WTC11 (cell line): Measurements from ENCODE around the gene SEMA5B. TPM values are rescaled to one million over a fixed set of nuclear protein-coding genes. Genes with fewer than 3 reads are reported as not detected.

Experiments used
- ATAC-seq: fragments of 200-7000 bp; cut with Tn5 transposase; 2 replicates; pipeline ENCODE4 v1.10.0; 2021; ENCODE audit warnings: mild to moderate bottlenecking, moderate library complexity
- CTCF ChIA-PET: fragments of 300-600 bp; sonication (Branson Sonifier 250); formaldehyde crosslinking; loops from one replicate; lab custom pipeline; 2021; ENCODE audit warnings: antibody characterized with exemption; lab: Charles Lee
- POLR2A ChIA-PET: fragments of 350-600 bp; sonication (Branson Sonifier 250); formaldehyde crosslinking; loops from one replicate; lab custom pipeline; 2021; ENCODE audit warnings: antibody characterized with exemption; lab: Charles Lee
- DNase-seq: peaks from one replicate; pipeline ENCODE4 v3.0.0; 2021; ENCODE audit warnings: low spot score
- H3K27ac Mint-ChIP-seq: 2 replicates; pipeline ENCODE4 v1.8.0; 2021; ENCODE audit warnings: mixed read lengths
- H3K27me3 Mint-ChIP-seq: 2 replicates; pipeline ENCODE4 v1.8.0; 2021; ENCODE audit warnings: low read depth, mild to moderate bottlenecking, moderate library complexity, mixed read lengths
- H3K36me3 Mint-ChIP-seq: 2 replicates; pipeline ENCODE4 v1.8.0; 2021; ENCODE audit warnings: mixed read lengths
- H3K4me1 Mint-ChIP-seq: 2 replicates; pipeline ENCODE4 v1.8.0; 2022; ENCODE audit warnings: mixed read lengths
- H3K4me3 Mint-ChIP-seq: 2 replicates; pipeline ENCODE4 v1.8.0; 2021; ENCODE audit warnings: mild to moderate bottlenecking, moderate library complexity, mixed read lengths
- H3K9me3 Mint-ChIP-seq: 2 replicates; pipeline ENCODE4 v1.8.0; 2021; ENCODE audit warnings: mixed read lengths
- FOXK1 ChIP-seq: sonication (generic); formaldehyde crosslinking; IDR thresholded peaks from 2 replicates; pipeline ENCODE4 v1.8.0; 2022; ENCODE audit warnings: mild to moderate bottlenecking, moderate library complexity, missing genetic modification reagents
- NR2C2 ChIP-seq: sonication (generic); formaldehyde crosslinking; IDR thresholded peaks from 2 replicates; pipeline ENCODE4 v1.8.0; 2022; ENCODE audit warnings: mild to moderate bottlenecking, missing genetic modification reagents
- NR3C1 ChIP-seq: sonication (generic); formaldehyde crosslinking; conservative IDR thresholded peaks from 2 replicates; pipeline ENCODE4 v1.8.1; 2023; ENCODE audit warnings: low read depth, mild to moderate bottlenecking, missing genetic modification reagents
- SOX15 ChIP-seq: fragments of 250-450 bp; sonication (Bioruptor Pico); IDR thresholded peaks from 2 replicates; pipeline ENCODE4 v1.9.0; 2021; ENCODE audit warnings: mild to moderate bottlenecking
- ZNF219 ChIP-seq: sonication (generic); formaldehyde crosslinking; IDR thresholded peaks from 2 replicates; pipeline ENCODE4 v1.8.0; 2023; ENCODE audit warnings: missing genetic modification reagents, mild to moderate bottlenecking, borderline replicate concordance
- total RNA-seq: library from RNA; stranded (reverse); gene quantifications from 3 replicates; pipeline ENCODE4 v1.2.3, GENCODE V29; 2021
- TF ChIP-seq, protein P1 (sequence below): sonication (generic); formaldehyde crosslinking; IDR thresholded peaks from 2 replicates; pipeline ENCODE4 v1.8.0; 2022; ENCODE audit warnings: mild to moderate bottlenecking, missing genetic modification reagents
- TF ChIP-seq, protein P2 (sequence below): fragments of 250-450 bp; sonication (Bioruptor Pico); IDR thresholded peaks from 2 replicates; pipeline ENCODE4 v1.9.0; 2021; ENCODE audit warnings: mild to moderate bottlenecking
- TF ChIP-seq, protein P3 (sequence below): sonication (generic); formaldehyde crosslinking; IDR thresholded peaks from 2 replicates; pipeline ENCODE4 v1.8.0; 2023; ENCODE audit warnings: missing genetic modification reagents, mild to moderate bottlenecking, borderline replicate concordance
- TF ChIP-seq, protein P4 (sequence below): sonication (generic); formaldehyde crosslinking; IDR thresholded peaks from 2 replicates; pipeline ENCODE4 v1.8.1; 2023; ENCODE audit warnings: mild to moderate bottlenecking, missing genetic modification reagents
- TF ChIP-seq, protein P5 (sequence below): sonication (generic); formaldehyde crosslinking; IDR thresholded peaks from 2 replicates; pipeline ENCODE4 v1.8.1; 2023; ENCODE audit warnings: mild to moderate bottlenecking, moderate library complexity, missing genetic modification reagents
- TF ChIP-seq, protein P6 (sequence below): fragments of 250-450 bp; sonication (Bioruptor Pico); conservative IDR thresholded peaks from 2 replicates; pipeline ENCODE4 v1.9.0; 2021; ENCODE audit warnings: mild to moderate bottlenecking
- TF ChIP-seq, protein P7 (sequence below): fragments of 250-450 bp; sonication (Bioruptor Pico); IDR thresholded peaks from 2 replicates; pipeline ENCODE4 v1.9.0; 2021; ENCODE audit warnings: moderate library complexity, mild to moderate bottlenecking, inconsistent platforms, borderline replicate concordance

SEMA5B gene
- total RNA-seq, 1 experiment from 2014 or later: 20.7 TPM

DNA sequence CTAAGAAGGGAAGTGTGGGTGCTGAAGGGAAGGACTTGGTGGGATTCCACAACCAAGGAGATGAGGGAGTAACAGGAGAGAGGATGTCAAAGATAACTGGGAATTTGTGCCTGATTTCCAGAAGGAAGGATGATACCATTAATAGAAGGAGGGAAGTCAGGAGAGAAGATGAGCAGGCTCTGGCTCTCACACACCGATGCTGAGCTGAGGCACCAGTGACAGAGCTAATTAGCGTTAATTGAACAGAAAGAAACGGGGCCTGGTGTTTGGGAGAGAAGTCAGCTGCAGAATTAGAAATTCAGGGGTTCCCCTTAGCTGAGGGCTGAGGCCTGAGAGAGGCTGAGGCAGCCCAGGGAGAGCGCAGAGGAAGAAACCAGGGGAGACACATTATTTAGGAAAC lies 27.4 kb upstream of the SEMA5B start:
- no peaks in the 10 kb centered on the region for H3K9me3 Mint-ChIP-seq
- H3K4me1 Mint-ChIP-seq: peaks cover 4% of the 10 kb centered on the region
- ChIA-PET POLR2A (no interaction called here), CTCF (interaction anchor here (1.0 kb wide), 1 partner anchor 64 kb away, joined by 3 read pairs; no protein-coding TSS in a partner anchor)
- no peak overlapping the region for H3K27ac Mint-ChIP-seq
- H3K27me3 Mint-ChIP-seq: peaks cover 6% of the 10 kb centered on the region
- ATAC-seq (no peak), DNase-seq (no peak)
- no peaks in the 10 kb centered on the region for H3K36me3 Mint-ChIP-seq
- TF ChIP-seq, protein P1, sequence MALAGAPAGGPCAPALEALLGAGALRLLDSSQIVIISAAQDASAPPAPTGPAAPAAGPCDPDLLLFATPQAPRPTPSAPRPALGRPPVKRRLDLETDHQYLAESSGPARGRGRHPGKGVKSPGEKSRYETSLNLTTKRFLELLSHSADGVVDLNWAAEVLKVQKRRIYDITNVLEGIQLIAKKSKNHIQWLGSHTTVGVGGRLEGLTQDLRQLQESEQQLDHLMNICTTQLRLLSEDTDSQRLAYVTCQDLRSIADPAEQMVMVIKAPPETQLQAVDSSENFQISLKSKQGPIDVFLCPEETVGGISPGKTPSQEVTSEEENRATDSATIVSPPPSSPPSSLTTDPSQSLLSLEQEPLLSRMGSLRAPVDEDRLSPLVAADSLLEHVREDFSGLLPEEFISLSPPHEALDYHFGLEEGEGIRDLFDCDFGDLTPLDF: no peak
- TF ChIP-seq, protein P2, sequence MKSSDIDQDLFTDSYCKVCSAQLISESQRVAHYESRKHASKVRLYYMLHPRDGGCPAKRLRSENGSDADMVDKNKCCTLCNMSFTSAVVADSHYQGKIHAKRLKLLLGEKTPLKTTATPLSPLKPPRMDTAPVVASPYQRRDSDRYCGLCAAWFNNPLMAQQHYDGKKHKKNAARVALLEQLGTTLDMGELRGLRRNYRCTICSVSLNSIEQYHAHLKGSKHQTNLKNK (CRISPR knock-in tag): no peak
- TF ChIP-seq SOX15 (CRISPR knock-in tag) (no peak), FOXK1 (no peak)
- TF ChIP-seq, protein P3, sequence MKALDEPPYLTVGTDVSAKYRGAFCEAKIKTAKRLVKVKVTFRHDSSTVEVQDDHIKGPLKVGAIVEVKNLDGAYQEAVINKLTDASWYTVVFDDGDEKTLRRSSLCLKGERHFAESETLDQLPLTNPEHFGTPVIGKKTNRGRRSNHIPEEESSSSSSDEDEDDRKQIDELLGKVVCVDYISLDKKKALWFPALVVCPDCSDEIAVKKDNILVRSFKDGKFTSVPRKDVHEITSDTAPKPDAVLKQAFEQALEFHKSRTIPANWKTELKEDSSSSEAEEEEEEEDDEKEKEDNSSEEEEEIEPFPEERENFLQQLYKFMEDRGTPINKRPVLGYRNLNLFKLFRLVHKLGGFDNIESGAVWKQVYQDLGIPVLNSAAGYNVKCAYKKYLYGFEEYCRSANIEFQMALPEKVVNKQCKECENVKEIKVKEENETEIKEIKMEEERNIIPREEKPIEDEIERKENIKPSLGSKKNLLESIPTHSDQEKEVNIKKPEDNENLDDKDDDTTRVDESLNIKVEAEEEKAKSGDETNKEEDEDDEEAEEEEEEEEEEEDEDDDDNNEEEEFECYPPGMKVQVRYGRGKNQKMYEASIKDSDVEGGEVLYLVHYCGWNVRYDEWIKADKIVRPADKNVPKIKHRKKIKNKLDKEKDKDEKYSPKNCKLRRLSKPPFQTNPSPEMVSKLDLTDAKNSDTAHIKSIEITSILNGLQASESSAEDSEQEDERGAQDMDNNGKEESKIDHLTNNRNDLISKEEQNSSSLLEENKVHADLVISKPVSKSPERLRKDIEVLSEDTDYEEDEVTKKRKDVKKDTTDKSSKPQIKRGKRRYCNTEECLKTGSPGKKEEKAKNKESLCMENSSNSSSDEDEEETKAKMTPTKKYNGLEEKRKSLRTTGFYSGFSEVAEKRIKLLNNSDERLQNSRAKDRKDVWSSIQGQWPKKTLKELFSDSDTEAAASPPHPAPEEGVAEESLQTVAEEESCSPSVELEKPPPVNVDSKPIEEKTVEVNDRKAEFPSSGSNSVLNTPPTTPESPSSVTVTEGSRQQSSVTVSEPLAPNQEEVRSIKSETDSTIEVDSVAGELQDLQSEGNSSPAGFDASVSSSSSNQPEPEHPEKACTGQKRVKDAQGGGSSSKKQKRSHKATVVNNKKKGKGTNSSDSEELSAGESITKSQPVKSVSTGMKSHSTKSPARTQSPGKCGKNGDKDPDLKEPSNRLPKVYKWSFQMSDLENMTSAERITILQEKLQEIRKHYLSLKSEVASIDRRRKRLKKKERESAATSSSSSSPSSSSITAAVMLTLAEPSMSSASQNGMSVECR (CRISPR knock-in tag): no peak
- TF ChIP-seq, protein P4, sequence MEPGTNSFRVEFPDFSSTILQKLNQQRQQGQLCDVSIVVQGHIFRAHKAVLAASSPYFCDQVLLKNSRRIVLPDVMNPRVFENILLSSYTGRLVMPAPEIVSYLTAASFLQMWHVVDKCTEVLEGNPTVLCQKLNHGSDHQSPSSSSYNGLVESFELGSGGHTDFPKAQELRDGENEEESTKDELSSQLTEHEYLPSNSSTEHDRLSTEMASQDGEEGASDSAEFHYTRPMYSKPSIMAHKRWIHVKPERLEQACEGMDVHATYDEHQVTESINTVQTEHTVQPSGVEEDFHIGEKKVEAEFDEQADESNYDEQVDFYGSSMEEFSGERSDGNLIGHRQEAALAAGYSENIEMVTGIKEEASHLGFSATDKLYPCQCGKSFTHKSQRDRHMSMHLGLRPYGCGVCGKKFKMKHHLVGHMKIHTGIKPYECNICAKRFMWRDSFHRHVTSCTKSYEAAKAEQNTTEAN: no peak
- TF ChIP-seq, protein P5, sequence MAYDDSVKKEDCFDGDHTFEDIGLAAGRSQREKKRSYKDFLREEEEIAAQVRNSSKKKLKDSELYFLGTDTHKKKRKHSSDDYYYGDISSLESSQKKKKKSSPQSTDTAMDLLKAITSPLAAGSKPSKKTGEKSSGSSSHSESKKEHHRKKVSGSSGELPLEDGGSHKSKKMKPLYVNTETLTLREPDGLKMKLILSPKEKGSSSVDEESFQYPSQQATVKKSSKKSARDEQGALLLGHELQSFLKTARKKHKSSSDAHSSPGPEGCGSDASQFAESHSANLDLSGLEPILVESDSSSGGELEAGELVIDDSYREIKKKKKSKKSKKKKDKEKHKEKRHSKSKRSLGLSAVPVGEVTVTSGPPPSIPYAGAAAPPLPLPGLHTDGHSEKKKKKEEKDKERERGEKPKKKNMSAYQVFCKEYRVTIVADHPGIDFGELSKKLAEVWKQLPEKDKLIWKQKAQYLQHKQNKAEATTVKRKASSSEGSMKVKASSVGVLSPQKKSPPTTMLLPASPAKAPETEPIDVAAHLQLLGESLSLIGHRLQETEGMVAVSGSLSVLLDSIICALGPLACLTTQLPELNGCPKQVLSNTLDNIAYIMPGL: no peak
- TF ChIP-seq, protein P6, sequence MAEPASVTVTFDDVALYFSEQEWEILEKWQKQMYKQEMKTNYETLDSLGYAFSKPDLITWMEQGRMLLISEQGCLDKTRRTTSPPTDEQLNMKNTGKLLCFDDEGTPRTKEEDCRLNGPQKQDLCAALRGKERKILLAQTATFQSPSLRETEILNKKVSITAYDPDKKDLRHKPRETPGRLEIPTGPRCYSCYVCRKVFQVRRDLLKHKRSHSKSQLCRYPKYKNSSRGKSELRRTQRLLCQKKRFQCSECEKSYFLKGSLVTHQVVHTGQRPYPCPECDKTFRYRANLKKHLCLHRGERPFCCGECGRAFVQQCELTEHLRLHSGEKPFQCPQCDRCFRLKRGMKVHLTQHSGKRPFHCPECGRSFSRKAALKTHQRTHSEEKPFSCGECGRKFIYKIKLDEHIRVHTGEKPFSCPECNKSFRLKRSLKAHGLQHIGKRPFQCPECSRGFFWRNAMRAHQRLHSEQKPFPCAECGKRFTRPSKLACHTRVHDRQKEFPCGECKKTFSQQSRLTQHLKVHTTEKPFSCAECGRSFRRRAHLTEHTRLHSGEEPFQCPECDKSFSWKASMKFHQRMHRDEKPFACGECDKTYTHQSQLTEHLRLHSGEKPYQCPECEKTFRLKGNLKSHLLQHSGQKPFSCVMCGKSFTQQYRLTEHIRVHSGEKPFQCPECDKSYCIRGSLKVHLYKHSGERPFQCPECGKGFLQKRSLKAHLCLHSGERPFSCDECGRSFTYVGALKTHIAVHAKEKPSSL (CRISPR knock-in tag): no peak
- no peak overlapping the region for H3K4me3 Mint-ChIP-seq

DNA sequence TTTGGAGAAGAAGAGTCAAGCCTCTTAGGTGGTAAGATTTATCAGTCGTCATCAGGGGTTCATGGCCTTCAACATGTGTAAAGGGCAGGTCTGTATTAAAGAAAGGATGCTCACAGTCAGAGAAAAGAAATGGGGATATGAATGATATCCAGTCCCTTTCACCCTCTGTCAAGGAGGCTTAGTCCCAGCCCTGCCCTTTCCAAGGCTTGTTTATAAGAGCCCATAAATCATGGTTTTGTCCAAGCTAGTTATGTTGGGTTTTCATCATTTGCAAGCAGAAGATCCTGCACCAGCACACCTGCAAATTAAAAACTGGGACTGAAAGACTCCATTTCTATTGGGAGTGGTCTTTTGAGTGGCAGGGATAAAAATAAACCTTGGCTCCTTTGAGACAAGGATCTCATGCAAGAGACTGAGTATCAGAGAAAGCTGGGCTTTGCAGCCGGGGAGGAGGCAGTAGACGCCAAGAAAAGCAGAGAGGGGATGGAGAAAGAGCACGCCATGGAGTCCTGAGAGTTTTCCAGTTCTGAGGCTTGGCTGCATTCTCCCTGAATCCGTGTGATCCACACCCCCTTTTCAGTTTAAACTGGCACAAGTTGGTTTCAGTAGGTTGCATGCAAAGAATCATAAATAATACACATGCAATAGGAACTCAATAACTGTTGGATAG lies 26.7 kb upstream of the SEMA5B start:
- ChIA-PET CTCF (no interaction called here), POLR2A (interaction anchor here (0.5 kb wide), 1 partner anchor 253 kb away, joined by 7 read pairs; no protein-coding TSS in a partner anchor)
- Mint-ChIP-seq H3K27ac (no peak overlapping the region), H3K27me3 (peaks cover 6% of the 10 kb centered on the region), H3K9me3 (no peaks in the 10 kb centered on the region), H3K4me1 (peaks cover 4% of the 10 kb centered on the region)
- no peak for DNase-seq
- TF ChIP-seq NR2C2 (CRISPR knock-in tag) (no peak), ZNF219 (CRISPR knock-in tag) (no peak), NR3C1 (CRISPR knock-in tag) (no peak)
- TF ChIP-seq, protein P7, sequence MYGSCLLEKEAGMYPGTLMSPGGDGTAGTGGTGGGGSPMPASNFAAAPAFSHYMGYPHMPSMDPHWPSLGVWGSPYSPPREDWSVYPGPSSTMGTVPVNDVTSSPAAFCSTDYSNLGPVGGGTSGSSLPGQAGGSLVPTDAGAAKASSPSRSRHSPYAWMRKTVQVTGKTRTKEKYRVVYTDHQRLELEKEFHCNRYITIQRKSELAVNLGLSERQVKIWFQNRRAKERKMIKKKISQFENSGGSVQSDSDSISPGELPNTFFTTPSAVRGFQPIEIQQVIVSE: no peak
- TF ChIP-seq, all 79 proteins: peak for 0
- Mint-ChIP-seq H3K36me3 (no peaks in the 10 kb centered on the region), H3K4me3 (no peak overlapping the region)
- ATAC-seq: no peak
